GM12892 (cell line): Measurements from ENCODE around the gene KPNA6.

Experiments used
- POLR2A ChIP-seq: IDR thresholded peaks from 2 replicates; pipeline ENCODE4 v1.6.1; 2011; ENCODE audit warnings: low read depth, low read length, control low read depth
- POLR2AphosphoS5 ChIP-seq: IDR thresholded peaks from 2 replicates; pipeline ENCODE4 v1.6.1; 2011; ENCODE audit warnings: low read depth, low read length, control low read depth
- TAF1 ChIP-seq: IDR thresholded peaks from 2 replicates; pipeline ENCODE4 v1.6.1; 2011; ENCODE audit warnings: low read depth, mild to moderate bottlenecking, control low read depth, low read length, borderline replicate concordance

- TF ChIP-seq TAF1 (no peak), POLR2AphosphoS5 (no peak; the same call in 1 of the 2 replicates), POLR2A (no peak)
Measured at GRCh38 chr1:32197074-32197473, 89.2 kb downstream of the KPNA6 start.
